Mucosa of gallbladder (tissue), 1 donor: Measurements from ENCODE around the gene MED31. TPM values are rescaled to one million over a fixed set of nuclear protein-coding genes. Genes with fewer than 3 reads are reported as not detected.
"Not testable (repeated sequence)": the region's sequence is repeated elsewhere in the genome, so short reads cannot be mapped to it uniquely, and the experiment has no call there.

Experiments
- DNase-seq: peaks from one replicate; pipeline ENCODE4 v3.0.0-alpha.2; 2020; ENCODE audit warnings: low spot score
- total RNA-seq: library from RNA; stranded (reverse); gene quantifications from one replicate; pipeline ENCODE4 v1.2.1, GENCODE V29; 2021
- donor health status: DM: no; HTN: no; CAD: no.

The MED31 gene
- total RNA-seq, 1 donor from 2014 or later = 16.9 TPM

DNA sequence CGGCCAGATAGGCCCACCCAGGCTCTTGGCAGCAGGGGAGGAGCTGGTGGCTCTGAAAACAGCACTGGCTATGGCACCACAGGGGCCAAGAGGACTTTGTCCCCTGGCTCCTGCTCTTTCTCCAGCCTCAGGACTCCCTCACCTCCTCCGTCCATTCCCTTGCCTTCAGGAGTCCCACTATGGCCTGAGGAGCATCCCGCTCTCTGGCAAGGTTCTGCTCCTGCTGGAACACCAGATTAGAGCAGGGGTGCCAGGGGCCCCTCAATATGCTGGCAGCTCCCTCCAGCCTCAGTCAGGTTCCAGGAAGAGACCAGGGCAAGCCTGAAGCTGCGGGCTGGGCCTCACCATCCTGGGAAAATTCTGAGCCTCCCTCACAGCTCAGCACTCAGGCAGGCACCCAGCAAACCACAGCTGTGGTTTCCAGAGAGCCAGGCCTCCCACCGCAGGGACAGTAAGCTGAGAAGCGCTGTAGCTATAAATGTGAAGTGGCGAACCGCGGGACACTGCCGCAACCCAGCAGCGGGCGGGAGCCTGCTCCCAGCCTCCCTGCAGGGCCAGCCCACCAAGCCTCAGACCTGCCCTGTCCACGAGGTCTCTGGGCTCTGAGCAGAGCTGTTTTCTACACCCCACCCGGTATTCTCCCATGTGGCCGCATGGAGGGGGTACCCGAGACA lies 25.9 kb upstream of the MED31 start:
- no peak for DNase-seq

DNA sequence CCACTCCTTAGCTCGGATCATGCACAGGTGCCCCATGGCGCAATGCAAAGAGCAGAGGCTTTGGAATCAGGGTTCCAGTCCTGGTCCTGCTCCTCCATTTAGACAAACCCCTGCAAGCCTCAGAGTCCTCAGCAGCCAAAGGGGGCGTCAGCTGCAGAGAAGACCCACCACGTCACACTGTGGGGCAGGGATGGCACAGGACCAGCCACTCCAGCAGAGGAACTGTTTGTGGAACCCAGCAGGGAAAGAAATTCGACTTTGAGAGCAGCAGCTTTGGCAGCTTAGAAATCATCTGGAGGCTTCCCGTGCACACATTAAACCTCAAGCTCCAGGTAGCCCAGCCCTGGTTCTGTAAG lies 25.4 kb upstream of the MED31 start:
- DNase-seq = no peak

DNA sequence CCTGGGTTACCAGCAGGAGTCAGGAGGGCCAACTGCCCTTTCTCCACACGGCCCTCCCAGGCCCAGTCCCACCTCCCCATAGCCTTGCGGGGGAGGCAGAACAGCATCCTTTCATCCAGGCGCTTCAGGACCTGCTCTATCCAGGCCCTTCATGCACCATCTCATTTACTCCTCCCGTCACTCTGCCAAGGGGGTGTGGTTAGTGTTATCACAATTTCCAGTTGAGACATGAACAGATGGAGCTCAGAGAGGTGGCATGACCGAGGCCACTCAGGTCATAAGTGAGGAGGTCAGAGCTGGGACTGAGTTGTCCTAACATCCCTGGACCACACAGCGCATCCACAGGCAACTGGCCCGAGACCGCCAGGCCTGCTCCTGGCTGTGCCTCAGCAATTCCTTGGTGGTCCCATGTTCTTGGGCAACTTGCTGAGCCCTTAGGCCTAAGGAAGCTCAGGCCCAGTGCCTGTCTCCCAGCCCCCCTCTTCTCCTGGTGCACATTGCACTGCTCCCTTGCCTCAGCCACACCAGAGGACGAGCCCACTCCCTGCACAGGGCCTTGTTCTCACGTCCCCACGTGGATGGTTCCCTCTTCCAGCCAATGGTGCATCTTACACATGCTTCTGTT lies 23.9 kb upstream of the MED31 start:
- DNase-seq = no peak

DNA sequence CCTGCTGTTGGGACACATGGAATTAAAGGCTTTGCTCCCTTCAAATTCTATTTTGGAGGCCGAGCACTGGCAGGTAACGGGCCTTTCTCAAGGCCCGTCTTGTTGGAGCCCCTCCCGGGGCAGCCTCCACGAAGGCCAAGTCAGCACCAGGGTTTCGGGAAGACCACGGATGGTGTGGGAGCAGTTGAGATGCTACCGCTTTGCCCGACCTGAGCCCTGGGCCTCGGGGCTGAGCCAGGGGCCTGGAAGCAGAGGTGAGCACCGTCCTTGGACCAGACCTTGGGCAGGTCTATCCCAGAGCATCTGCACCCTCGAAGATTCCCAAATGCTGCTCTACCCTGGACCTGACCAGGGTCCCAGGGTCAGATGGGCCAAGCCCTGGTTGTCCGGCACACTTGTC lies 23.2 kb upstream of the MED31 start:
- no peak for DNase-seq

DNA sequence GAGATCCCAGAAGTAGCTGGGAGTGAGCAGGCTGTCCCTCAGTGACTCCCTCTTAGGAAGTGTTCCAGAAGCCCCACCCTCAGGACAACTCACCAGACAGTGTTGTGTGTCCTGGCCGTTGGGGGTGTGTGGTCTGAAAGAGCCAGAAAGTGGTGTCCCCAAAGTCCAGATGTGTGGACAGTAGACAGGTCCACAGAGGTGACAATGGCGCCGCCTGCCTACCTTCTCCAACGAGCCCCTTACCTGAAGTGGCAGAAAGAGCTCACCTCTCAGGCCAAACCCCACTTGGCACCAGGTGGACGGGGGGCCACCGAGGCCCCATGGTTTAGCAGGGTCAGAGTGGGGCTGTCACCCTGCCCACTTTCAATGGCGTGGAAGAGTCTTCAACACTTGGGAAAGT lies 20.0 kb upstream of the MED31 start:
- DNase-seq = no peak

DNA sequence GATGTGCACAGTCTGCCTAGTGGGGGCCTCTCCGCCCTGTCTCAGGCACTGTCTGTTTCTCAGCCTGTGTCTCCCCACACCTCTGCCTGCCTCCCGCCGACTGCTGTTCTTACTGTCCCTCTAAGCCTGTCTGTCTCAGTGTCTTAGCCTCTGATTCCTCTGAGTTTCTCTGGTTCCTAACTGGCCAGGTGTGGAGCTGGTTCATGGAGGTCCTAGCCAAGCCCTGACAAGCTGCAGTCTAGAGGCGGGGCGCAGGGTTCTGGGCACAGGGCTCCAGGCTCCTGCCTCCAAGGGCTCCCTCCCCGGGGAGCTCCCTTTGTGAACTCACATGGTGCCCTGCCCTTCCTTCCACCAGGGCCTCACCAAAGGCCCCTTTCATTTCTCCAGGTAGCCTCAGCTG lies 19.6 kb upstream of the MED31 start:
- DNase-seq = no peak

DNA sequence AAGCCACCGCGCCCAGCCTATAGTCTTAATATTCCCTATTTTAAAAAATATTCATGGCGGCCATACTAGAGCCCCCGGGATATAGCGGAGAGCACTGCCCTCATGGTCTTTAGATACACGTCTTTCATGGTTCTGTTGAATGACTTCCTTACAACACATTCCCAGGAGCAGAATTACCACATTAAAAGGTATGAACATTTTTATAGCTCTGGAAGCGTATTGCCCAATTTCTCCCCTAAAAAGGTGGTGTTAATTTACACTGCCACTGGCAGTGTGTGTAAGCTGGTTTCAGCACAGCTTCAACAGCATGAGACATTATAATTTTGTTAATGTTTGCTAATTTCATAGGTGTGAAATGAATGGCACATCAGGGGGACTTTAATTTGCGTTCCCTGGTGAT lies 19.2 kb upstream of the MED31 start:
- DNase-seq = no peak

DNA sequence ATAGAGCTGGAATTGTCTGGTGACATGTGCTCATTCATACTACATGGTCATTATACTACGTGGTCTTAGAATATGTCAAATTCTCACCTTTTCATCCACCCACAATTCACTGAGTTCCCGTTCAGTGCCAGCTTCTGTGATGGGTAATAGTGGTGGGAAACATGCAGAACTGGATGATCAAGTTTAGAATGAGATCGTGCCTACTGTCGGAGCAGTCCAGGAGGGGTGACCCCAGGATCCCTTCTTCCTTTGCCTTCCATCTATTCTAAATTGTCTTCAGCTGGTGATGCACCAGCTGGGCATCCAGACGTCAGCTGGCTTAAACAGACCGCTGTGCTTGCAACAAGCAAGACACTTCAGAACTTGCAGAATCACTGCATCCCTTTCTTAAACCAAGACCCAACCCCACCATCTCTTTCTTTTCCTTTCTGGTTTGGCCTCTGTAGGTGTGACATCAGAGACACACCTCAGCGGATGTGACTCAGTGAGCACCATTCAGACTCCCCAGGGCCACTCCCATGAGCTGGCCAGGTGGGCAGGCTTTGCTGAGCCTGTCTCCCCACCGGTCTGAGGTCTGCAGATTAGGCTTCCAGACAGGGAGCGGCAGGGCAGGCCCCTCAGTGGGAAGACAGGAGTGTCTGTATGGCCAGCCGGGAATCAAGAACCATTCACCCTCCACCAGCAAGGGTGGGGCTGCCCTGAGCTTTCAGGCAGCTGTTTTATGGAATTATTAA lies 18.2 kb upstream of the MED31 start:
- DNase-seq = no peak

DNA sequence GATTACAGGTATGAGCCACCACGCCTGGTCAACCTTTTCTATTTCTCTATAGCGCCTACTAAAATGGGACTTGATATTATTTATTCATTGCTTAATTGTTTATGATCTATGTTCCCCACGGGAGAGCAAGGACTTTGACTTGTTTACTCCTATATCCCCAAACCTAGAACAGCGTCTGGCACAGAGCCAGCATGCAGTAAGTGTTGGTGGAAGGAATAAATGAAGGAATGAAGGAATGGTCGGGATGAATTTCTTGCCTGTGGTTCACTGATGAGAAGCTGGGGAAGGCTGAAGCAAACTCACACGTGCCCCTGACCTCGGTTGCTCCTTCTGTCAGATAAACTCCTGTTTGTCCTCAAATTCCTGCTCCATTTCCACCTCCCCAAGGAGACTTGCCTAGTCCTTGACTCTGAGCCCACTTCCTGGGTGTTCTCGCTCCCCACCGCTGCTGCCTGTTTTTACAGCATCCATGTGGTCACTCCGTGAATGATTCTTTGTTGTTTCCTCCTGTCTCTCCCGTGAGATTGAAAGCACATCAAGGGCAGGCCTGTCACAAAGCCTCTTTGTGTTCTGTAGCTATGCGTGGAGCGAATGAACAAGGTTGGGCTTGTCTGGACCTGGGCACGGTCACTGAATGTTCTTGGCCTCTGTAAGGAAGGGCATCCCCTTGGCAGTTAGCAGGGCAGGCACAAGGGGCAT lies 17.5 kb upstream of the MED31 start:
- DNase-seq = no peak

DNA sequence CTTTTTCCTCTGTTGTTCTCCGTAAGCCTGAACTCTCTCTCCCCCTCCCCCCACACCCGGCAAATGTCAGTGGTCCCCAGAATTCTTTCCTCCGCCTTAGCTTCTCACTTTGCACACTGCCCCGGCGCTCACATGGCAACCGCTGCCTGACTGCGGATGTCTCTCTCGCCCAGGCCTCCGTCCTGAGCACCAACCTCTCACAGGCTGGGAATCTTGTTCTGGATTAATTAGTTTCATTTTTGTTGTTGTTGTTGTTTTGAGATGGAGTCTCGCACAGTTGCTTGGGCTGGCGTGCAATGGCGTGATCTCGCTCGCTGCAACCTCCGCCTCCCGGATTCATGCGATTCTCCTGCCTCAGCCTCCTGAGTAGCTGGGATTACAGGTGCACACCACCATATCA lies 16.8 kb upstream of the MED31 start:
- no peak for DNase-seq

DNA sequence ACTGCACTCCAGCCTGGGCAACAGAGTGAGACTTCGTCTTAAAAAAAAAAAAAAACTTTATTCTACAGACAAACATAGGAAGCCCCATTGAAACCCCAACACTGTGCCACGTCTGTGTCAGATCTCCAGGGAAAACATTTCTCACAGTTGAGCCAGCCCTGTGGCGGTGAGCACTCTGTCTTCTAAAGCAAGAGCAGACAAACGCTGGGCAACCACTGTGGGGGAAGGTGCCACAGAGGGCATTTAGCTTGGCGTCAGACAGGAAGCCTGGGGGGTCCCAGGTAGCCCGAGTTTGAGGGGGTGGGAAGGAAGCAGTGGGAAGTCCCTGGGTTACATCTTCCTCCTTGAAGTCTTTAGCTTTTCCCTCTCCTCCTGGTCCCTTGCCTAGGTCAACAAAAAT lies 16.1 kb upstream of the MED31 start:
- DNase-seq = no peak

DNA sequence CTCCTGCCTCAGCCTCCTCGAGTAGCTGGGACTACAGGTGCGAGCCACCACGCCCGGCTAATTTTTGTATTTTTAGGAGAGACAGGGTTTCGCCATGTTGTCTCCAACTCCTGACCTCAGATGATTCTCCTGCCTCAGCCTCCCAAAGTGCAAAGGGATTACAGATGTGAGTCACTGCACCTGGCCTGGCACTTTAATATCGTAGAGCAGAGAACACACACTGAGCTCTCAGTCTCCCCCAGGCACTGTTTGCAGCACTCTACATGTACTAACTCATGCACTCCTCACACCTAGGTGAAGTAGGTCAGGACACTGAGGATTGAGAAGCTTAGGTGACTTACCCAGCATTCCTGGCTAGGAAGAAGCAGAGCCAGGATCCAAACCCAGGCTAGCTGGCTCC lies 15.2 kb upstream of the MED31 start:
- DNase-seq = no peak

DNA sequence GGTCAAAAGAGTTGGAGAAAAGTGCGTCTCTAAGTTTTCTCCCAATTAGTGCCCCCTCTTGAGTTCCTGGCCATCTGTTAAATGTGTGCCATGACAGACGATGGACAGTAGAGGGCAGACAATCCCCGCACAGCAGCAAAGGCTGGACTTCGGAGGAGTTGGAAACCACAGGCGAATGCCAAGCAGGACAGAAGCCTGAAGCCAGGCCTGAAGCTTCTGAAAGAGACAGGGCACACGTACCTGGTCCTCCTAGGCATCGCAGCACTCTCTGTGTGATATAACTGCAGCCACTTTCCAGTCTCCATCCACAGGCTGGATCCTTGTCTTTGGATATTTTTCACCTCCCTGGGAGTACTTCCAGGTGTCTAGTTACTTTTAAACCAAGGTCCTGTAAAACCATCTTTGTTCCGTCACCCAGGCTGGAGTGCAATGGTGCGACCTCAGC lies 14.7 kb upstream of the MED31 start:
- DNase-seq = peak; percentile 77

DNA sequence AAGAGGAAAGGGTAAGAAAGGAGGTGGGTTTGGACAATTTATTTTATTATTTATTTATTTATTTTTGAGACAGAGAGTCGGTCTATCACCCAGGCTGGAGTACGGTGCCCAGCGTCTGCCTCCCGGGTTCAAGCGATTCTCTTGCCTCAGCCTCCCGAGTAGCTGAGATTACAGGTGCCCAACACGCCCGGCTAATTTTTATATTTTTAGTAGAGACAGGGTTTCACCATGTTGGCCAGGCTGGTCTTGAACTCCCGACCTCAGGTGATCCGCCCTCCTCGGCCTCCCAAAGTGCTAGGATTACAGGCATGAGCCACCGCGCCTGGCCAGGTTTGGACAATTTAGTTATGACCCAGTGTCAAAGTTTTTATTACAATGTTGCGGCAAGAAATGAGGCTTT lies 11.8 kb upstream of the MED31 start:
- not testable (repeated sequence) for DNase-seq

DNA sequence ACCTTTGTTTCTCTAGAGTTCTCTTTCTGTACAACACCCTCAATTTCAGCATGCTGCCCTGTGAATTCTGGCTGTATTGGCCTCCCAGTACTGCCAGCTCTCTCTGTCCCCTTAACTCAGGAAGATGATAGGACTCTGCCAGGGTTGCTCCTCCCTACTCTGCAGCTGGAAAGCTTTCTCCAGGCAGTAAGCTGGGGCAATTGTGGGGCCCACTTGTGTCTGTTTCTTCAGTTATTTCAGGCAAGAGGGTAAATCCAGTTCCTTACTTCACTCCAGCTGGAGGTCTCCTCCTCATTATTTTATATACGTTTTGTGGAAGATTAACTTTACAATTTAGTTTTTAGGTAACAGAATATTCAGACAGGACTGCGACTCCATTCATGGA lies 10.1 kb upstream of the MED31 start:
- DNase-seq = no peak

DNA sequence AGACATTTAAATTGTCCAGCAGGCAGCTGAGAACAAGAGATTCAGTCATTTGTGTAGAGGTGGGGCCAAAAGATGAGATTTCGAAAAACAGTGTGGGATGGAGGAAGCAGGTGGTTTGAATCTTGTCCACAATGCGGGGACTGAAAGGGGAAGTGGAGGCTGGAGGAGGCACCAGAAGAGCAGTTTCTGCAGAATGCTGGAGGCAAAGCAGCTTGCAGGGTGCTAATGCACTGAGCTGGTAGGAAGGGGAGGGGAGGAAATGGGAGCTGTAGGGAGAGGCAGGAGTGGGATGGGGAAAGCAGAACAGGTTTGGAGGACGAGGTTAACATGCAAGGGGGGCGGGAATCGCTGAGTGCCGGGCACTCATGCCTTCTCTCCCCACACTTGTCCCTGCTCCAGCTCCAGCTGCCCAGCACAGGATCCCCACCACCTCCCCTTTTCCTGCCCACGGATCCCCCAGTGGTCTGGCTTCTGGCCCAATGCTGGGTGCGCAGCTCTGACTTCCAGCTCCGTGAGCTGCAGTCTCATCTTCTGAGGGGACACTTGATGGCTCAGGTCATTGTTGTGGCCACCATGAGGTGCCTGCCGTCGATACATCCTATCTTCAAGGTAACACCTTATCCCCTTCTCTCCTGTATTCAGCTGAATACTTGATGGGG lies 9.5 kb upstream of the MED31 start:
- DNase-seq = no peak

DNA sequence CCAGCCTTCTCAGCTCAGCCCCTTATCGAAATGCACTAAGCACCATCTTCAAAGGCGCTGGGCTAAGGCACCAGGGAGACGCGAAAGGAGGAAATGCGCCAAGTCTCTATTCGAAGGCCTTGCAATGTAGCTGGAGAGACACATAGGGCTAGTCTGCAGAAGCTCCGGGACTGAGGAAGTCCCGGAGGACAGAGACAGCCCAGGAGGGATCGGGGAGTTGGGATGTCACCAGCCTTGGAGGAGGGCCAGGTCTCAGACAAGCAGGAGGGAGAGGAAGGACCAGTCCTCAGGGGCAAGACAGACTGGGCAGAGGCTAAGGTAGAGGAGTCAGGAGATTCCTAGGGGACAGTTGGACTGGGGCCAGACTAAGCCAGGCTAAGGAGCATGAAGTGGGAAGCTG lies 8.7 kb upstream of the MED31 start:
- no peak for DNase-seq

DNA sequence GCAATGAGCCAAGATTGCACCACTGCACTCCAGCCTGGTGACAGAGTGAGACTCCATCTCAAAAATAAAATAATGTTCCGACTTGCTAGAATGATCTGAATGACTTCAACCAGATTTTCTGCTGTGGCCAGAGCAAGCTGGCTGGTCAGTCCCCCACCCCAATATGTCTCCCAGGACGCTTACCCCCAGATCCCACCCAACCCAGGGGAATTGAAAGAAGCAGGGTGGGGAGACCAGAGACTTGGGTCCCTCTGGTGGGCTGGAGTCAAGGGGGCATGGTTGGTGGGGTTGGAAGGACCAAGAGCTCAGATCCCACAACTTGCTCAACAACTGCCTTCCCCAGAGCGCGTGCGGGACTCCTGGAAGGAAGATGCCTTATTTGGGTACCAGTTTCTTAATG lies 7.0 kb upstream of the MED31 start:
- not testable (repeated sequence) for DNase-seq

DNA sequence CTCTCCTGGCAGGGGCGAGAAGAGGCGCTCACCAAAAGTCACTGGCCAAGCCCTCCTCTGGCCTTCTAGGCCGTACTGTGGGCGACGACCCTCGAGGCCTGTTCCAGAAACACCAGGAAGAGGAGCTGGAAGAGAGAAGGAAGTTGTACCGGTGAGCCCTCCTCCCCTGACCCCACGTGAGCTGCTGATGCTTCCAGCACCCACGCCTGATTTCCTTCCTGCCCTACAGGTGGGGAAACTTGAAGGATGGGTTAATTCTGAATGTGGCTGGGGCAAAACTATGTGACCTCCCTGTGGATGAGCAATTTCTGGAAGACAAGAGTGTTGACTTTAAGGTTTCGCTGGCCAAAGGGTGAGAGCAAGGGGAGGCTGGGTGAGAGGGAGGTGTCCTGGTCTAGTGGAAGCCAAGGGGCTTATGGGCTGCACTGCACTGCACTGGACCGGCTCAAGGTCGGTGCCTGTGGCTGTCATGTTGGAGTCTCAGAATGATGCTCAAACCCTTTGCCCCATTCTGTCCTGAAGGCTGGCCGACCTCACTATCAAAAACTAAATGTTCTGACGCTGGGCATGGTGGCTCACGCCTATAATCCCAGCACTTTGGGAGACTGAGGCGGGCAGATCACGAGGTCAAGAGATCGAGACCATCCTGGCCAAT lies 6.4 kb upstream of the MED31 start:
- no peak for DNase-seq

DNA sequence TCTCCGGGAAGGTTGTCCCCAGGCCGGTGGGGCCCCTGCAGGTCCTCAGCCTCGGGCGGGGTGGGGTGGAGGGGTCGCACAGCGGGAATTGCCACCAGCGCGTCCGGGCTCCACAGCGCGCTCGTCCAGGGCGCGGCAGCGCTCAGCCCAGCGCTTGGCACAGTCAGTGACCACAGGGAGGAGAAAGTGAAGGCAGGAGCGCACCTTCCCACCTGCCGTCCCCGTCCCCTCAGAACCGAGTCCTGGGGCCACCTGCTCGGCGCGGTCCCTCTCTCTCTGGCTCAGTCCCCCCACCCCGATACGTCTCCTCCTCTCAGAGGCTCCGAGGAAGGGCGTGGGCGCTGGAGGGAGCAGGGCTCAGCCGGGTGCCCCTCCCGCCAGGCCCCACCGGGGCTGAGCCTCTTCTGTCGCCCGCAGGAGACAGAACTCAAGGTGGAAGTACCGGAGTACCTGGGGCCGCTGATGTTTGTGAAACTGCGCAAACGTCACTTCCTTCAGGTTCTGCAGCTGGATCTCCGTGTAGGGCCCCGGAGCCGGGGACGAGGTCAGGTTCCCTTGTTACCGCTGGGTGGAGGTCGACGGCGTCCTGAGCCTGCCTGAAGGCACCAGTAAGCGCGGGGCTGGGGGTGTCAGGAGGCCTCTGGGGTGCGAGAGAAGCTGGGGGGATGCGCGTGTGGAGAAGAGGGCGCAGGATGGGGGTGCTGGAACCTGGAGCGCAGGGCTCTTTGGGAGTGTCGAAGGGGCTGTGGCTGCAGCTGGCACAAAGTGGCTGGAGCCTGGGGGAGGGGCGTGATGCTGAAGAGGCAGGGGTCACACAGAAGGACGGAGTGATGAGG lies 5.6 kb upstream of the MED31 start:
- not testable (repeated sequence) for DNase-seq
